ENCODE data around the gene SLC9A8. TPM values are rescaled to one million over a fixed set of nuclear protein-coding genes. Genes with fewer than 3 reads are reported as not detected.
A peak's percentile ranks its signal among the peaks of the same experiment; 100 is the strongest.

Gene SLC9A8
- total and polyA plus RNA-seq, 7 donors, result 6.1 to 19.4 (median 10.6) TPM

- TF ChIP-seq, protein P1, sequence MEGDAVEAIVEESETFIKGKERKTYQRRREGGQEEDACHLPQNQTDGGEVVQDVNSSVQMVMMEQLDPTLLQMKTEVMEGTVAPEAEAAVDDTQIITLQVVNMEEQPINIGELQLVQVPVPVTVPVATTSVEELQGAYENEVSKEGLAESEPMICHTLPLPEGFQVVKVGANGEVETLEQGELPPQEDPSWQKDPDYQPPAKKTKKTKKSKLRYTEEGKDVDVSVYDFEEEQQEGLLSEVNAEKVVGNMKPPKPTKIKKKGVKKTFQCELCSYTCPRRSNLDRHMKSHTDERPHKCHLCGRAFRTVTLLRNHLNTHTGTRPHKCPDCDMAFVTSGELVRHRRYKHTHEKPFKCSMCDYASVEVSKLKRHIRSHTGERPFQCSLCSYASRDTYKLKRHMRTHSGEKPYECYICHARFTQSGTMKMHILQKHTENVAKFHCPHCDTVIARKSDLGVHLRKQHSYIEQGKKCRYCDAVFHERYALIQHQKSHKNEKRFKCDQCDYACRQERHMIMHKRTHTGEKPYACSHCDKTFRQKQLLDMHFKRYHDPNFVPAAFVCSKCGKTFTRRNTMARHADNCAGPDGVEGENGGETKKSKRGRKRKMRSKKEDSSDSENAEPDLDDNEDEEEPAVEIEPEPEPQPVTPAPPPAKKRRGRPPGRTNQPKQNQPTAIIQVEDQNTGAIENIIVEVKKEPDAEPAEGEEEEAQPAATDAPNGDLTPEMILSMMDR (IDR thresholded peaks at IDR 0.05), result no peak
- intact Hi-C loops (cut with DNase I), result no loop called here
- no peak for DNase-seq
- Histone ChIP-seq H3K36me3 (ENCODE audit: insufficient read depth in 1 of 2, low read depth in 1 of 2) (peaks cover 3 to 72% of the 10 kb centered on the region in 2 donors), H3K9me3 (no peaks in the 10 kb centered on the region), H3K27me3 (ENCODE audit: insufficient read depth in 3 of 3, low read length in 2 of 3) (no peaks in the 10 kb centered on the region), H3K4me1 (peaks cover 32% of the 10 kb centered on the region), H3K4me3 (no peak overlapping the region), H3K27ac (peak overlapping the region; percentile 71)
- peak in 2 of 4 donors; percentile 30 to 53 for ATAC-seq
- WGBS, 3 donors, result 65 to 88% (median 68%) methylated on average over 8 of the region's 8 CpGs
Observed at GRCh38 chr20:49852522-49853080, 40.0 kb downstream of the SLC9A8 start.

DNA sequence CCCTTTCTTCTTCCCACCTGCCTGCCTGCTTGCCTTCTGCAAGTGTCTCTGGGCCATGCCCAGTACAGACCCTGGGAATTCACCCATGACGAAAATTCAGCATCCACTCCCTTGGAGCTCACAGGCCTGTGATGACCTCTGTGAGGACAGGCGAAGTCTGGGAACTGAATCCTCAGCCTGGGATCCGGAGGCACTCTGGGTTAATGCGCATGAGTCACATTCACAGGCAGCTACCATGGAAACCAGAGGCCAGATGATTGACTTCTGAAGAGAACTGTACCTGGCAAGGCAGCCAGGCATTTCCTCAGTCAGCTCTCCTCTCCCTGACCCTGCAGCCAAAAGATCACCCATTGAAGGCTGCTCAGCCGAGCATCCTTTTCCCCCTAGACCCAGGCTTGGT, 41.0 kb downstream of the SLC9A8 start:
- no peak overlapping the region for H3K27ac ChIP-seq
- no peak overlapping the region for H3K4me3 ChIP-seq
- TF ChIP-seq, protein P1 (IDR thresholded peaks at IDR 0.05), result no peak
- peak; percentile 23 to 29 (median 27) for ATAC-seq
- peaks cover 3 to 72% of the 10 kb centered on the region in 2 donors for H3K36me3 ChIP-seq (ENCODE audit: insufficient read depth in 1 of 2, low read depth in 1 of 2)
- 70 to 79% (median 78%) methylated on average over 5 of the region's 5 CpGs for WGBS, 3 donors
- no peak for DNase-seq
- no peaks in the 10 kb centered on the region for H3K27me3 ChIP-seq (ENCODE audit: insufficient read depth in 3 of 3, low read length in 2 of 3)
- peaks cover 39% of the 10 kb centered on the region for H3K4me1 ChIP-seq
- H3K9me3 ChIP-seq, result no peaks in the 10 kb centered on the region
- intact Hi-C loops (cut with DNase I), result no loop called here

- no peak for DNase-seq
- H3K4me3 ChIP-seq, result no peak overlapping the region
- H3K36me3 ChIP-seq (ENCODE audit: insufficient read depth in 1 of 2, low read depth in 1 of 2), result peaks cover 3 to 72% of the 10 kb centered on the region in 2 donors
- TF ChIP-seq, protein P1 (IDR thresholded peaks at IDR 0.05), result no peak
- intact Hi-C loops (cut with DNase I), result no loop called here
- no peaks in the 10 kb centered on the region for H3K27me3 ChIP-seq (ENCODE audit: insufficient read depth in 3 of 3, low read length in 2 of 3)
- peaks cover 39% of the 10 kb centered on the region for H3K4me1 ChIP-seq
- no peak for ATAC-seq
- H3K9me3 ChIP-seq, result no peaks in the 10 kb centered on the region
- 92 to 94% (median 92%) methylated on average over 10 of the region's 10 CpGs for WGBS, 3 donors
- H3K27ac ChIP-seq, result no peak overlapping the region
Observed at GRCh38 chr20:49854190-49854875, 41.7 kb downstream of the SLC9A8 start.

- TF ChIP-seq, protein P1 (IDR thresholded peaks at IDR 0.05), result no peak
- H3K9me3 ChIP-seq, result no peaks in the 10 kb centered on the region
- no peak for DNase-seq
- no peak for ATAC-seq
- peaks cover 21% of the 10 kb centered on the region for H3K4me1 ChIP-seq
- H3K27me3 ChIP-seq (ENCODE audit: insufficient read depth in 3 of 3, low read length in 2 of 3), result no peaks in the 10 kb centered on the region
- intact Hi-C loops (cut with DNase I), result no loop called here
- 96 to 97% (median 96%) methylated on average over 3 of the region's 3 CpGs for WGBS, 3 donors
- H3K4me3 ChIP-seq, result no peak overlapping the region
- peaks cover 3 to 82% of the 10 kb centered on the region in 2 donors for H3K36me3 ChIP-seq (ENCODE audit: insufficient read depth in 1 of 2, low read depth in 1 of 2)
- H3K27ac ChIP-seq, result no peak overlapping the region
Observed at GRCh38 chr20:49856904-49857303, 44.3 kb downstream of the SLC9A8 start.
